K562 (cell line): Measurements from ENCODE around the gene TMOD2. TPM values are rescaled to one million over a fixed set of nuclear protein-coding genes. Genes with fewer than 3 reads are reported as not detected.

Source experiments
- ATAC-seq: fragments of 200-7000 bp; cut with Tn5 transposase; 3 replicates; pipeline ENCODE4 v1.9.1; 2020; ENCODE audit warnings: moderate library complexity
- BruUV-seq: library from RNA; stranded (reverse); fragments of 400-500 nt; replicated peaks from 2 replicates; lab custom pipeline; 2021; lab: Mats Ljungman, UMichigan
- CTCF ChIA-PET: fragments of 300-600 bp; formaldehyde crosslinking; extraction: SDS; loops from one replicate; lab custom pipeline; 2021; ENCODE audit warnings: low intra/inter-chr PET ratio; lab: Yijun Ruan, JAX
- POLR2A ChIA-PET: fragments of 300-600, 350-650 bp; sonication (Branson Sonifier 250); formaldehyde crosslinking; extraction: SDS; loops from one replicate; lab custom pipeline; 2021; ENCODE audit warnings: antibody characterized with exemption, inconsistent platforms; lab: Yijun Ruan, JAX
- DNase-seq, 4 experiments: peaks; one replicate each; pipeline versions ENCODE4 v3.0.0 to v3.0.0-alpha.2; 2011 to 2018; ENCODE audit warnings: low spot score in 3 of 4, mixed read lengths in 3 of 4; ENCODE audit errors: extremely low read depth in 1 of 4
- FAIRE-seq: peaks from 2 replicates; lab custom pipeline; 2011; peaks lifted over from hg19 to GRCh38; lab: Jason Lieb, UNC
- H2AFZ ChIP-seq: 2 replicates; pipeline ENCODE4 v1.6.0; 2011; ENCODE audit warnings: low read depth, low read length, control low read depth, inconsistent platforms
- H3K27ac ChIP-seq: fragments of 200-600 bp; 3 replicates; pipeline ENCODE4 v1.8.0; 2011; ENCODE audit warnings: low read depth, mild to moderate bottlenecking, control low read depth, inconsistent platforms, low read length, moderate library complexity, mixed read lengths; ENCODE audit errors: extremely low read depth
- H3K27me3 ChIP-seq, 2 experiments: fragments of 300-600 bp in 1 of 2; 2 replicates in 1 of 2; 3 replicates in 1 of 2; pipeline versions ENCODE4 v1.6.0 to v1.8.0; 2011; ENCODE audit warnings: inconsistent platforms in 2 of 2, low read length in 2 of 2, mild to moderate bottlenecking in 1 of 2, mixed read lengths in 1 of 2, moderate library complexity in 1 of 2; ENCODE audit not compliant: control insufficient read depth in 2 of 2, insufficient read depth in 2 of 2
- H3K36me3 ChIP-seq: fragments of 300-600 bp; 3 replicates; pipeline ENCODE4 v1.8.0; 2011; ENCODE audit warnings: mild to moderate bottlenecking, low read length, inconsistent platforms; ENCODE audit not compliant: control insufficient read depth, insufficient read depth
- H3K4me1 ChIP-seq, 2 experiments: fragments of 200-600 bp in 1 of 2; replicated peaks in 1 of 2; 2 replicates in 1 of 2; 3 replicates in 1 of 2; pipeline versions ENCODE4 v1.5.1 to v1.8.0; 2011; ENCODE audit warnings: inconsistent platforms in 2 of 2, low read length in 2 of 2, mild to moderate bottlenecking in 1 of 2, mixed read lengths in 1 of 2, moderate library complexity in 1 of 2; ENCODE audit not compliant: control insufficient read depth in 2 of 2, insufficient read depth in 2 of 2
- H3K4me2 ChIP-seq: 2 replicates; pipeline ENCODE4 v1.6.1; 2011; ENCODE audit warnings: low read length, control low read depth, inconsistent platforms, mixed read lengths; ENCODE audit not compliant: insufficient read depth
- H3K4me3 ChIP-seq: fragments of 200-600 bp; sonication (generic), shearing (Covaris generic); 2 replicates; pipeline ENCODE4 v1.5.1; 2016; ENCODE audit warnings: control low read depth, inconsistent platforms
- H3K79me2 ChIP-seq: fragments of 200-600 bp; 3 replicates; pipeline ENCODE4 v1.8.0; 2011; ENCODE audit warnings: low read length, inconsistent platforms; ENCODE audit not compliant: control insufficient read depth, insufficient read depth
- H3K9ac ChIP-seq, 2 experiments: 2 replicates each; pipeline versions ENCODE4 v1.6.0 to v1.6.1; 2011; ENCODE audit warnings: low read depth in 2 of 2, low read length in 2 of 2, control low read depth in 1 of 2, inconsistent platforms in 1 of 2, mild to moderate bottlenecking in 1 of 2, mixed read lengths in 1 of 2; ENCODE audit not compliant: insufficient read depth in 1 of 2
- H3K9me1 ChIP-seq: one replicate; pipeline ENCODE4 v1.6.0; 2011; ENCODE audit warnings: inconsistent platforms, mild to moderate bottlenecking, low read length, moderate library complexity; ENCODE audit not compliant: control insufficient read depth, insufficient read depth
- H3K9me3 ChIP-seq: replicated peaks from 2 replicates; pipeline ENCODE4 v1.5.1; 2011; ENCODE audit warnings: low read depth, low read length, inconsistent platforms; ENCODE audit not compliant: control insufficient read depth, insufficient read depth
- H4K20me1 ChIP-seq: replicated peaks from 2 replicates; pipeline ENCODE4 v1.6.1; 2011; ENCODE audit warnings: low read length, inconsistent platforms, mixed read lengths; ENCODE audit not compliant: control insufficient read depth, insufficient read depth
- ELF2 ChIP-seq: fragments of 250-450 bp; sonication (Bioruptor Pico); IDR thresholded peaks from 2 replicates; pipeline ENCODE4 v1.5.0; 2021; ENCODE audit warnings: mild to moderate bottlenecking
- HDAC8 ChIP-seq: fragments of 450-650 bp; IDR thresholded peaks from 2 replicates; pipeline ENCODE4 v1.6.1; 2016; ENCODE audit warnings: mild to moderate bottlenecking, missing genetic modification characterization, moderate library complexity, missing compliant biosample characterization
- MXI1 ChIP-seq: IDR thresholded peaks from 2 replicates; pipeline ENCODE4 v1.6.1; 2011; ENCODE audit warnings: low read depth, mild to moderate bottlenecking, improper control_type of control experiment, low read length
- POLR3A ChIP-seq: IDR thresholded peaks from 2 replicates; pipeline ENCODE4 v1.6.1; 2011; ENCODE audit warnings: borderline replicate concordance, mild to moderate bottlenecking, moderate library complexity; ENCODE audit not compliant: insufficient read length, insufficient read depth; ENCODE audit errors: extremely low read depth
- POLR3G ChIP-seq: IDR thresholded peaks from 2 replicates; pipeline ENCODE4 v1.6.1; 2011; ENCODE audit not compliant: insufficient read length, insufficient replicate concordance; ENCODE audit errors: extremely low read depth
- SAP30 ChIP-seq: fragments of 200-600 bp; sonication (generic); IDR thresholded peaks from 2 replicates; pipeline ENCODE4 v1.6.1; 2012; ENCODE audit warnings: borderline replicate concordance, low read depth, mild to moderate bottlenecking, moderate library complexity, low read length, control low read depth, inconsistent platforms; ENCODE audit not compliant: insufficient read depth, poor library complexity, severe bottlenecking
- ZFP1 ChIP-seq: fragments of 450-650 bp; formaldehyde crosslinking; IDR thresholded peaks from 2 replicates; pipeline ENCODE4 v1.4.0; 2020; ENCODE audit warnings: mild to moderate bottlenecking, mixed read lengths
- ZNF175 ChIP-seq: fragments of 200-800 bp; sonication (Bioruptor generic); IDR thresholded peaks from 2 replicates; pipeline ENCODE4 v1.6.1; 2016; ENCODE audit warnings: low read depth, mild to moderate bottlenecking, missing genetic modification characterization, missing compliant biosample characterization
- ZNF184 ChIP-seq: sonication (generic); formaldehyde crosslinking; IDR thresholded peaks from 2 replicates; pipeline ENCODE4 v1.5.0; 2020; ENCODE audit warnings: missing genetic modification reagents
- ZNF197 ChIP-seq: fragments of 200-800 bp; sonication (Bioruptor generic); IDR thresholded peaks from 2 replicates; pipeline ENCODE4 v1.6.1; 2016; ENCODE audit warnings: low read depth, missing genetic modification characterization, missing compliant biosample characterization
- WGBS: fragments of 100-300 bp; shearing (Covaris generic); methylation state at CpG from one replicate; pipeline ENCODE4 v1.1.6; 2016; ENCODE audit warnings: low coverage, mixed read lengths; ENCODE audit not compliant: insufficient coverage; ENCODE audit errors: missing lambda C conversion rate; 5-methylcytosine and 5-hydroxymethylcytosine counted together
- in situ Hi-C: fragments of 300-500 bp; cut with MboI; formaldehyde crosslinking; loops from 4 replicates; pipeline ENCODE4 v1.15.0; 2018; ENCODE audit warnings: inconsistent platforms, mixed read lengths
- intact Hi-C: fragments of 100-400 bp; cut with micrococcal nuclease; formaldehyde crosslinking; loops from 2 replicates; pipeline ENCODE4 v1.14.2; 2022
- polyA plus RNA-seq, 8 experiments: library from polyadenylated mRNA; depleted of rRNA in 4 of 8; stranded (reverse) in 5 of 8; unstranded in 3 of 8; fragments of >200 nt; fragmentation: Nextera tagmentation in 2 of 8; fragmentation: Illumina TruSeq in 1 of 8; extraction: Ambion mirVana in 2 of 8; extraction: Trizol in 1 of 8; gene quantifications; 2 replicates each; pipeline versions ENCODE4 v1.2.1 to v1.2.3, GENCODE V29; 2011 to 2014; ENCODE audit warnings: inconsistent platforms in 1 of 8, missing spikeins in 1 of 8
- total RNA-seq, 7 experiments: library from RNA; depleted of rRNA in 6 of 7; stranded (reverse); fragments of >200 nt in 6 of 7; fragmentation: Illumina TruSeq in 2 of 7; extraction: Trizol in 2 of 7; gene quantifications; 2 replicates each; pipeline versions ENCODE4 v1.2.1 to v1.2.3, GENCODE V29; 2011 to 2021; ENCODE audit warnings: low replicate concordance in 1 of 7
- TF ChIP-seq, protein P1 (sequence below): fragments of 250-450 bp; sonication (Bioruptor Pico); IDR thresholded peaks from 2 replicates; pipeline ENCODE4 v1.5.0; 2021; ENCODE audit warnings: mild to moderate bottlenecking, moderate library complexity
- TF ChIP-seq, protein P2 (sequence below), 2 experiments: IDR thresholded peaks; 2 replicates each; pipeline ENCODE4 v1.6.1; 2011; ENCODE audit warnings: borderline replicate concordance in 1 of 2, control low read depth in 1 of 2, low read depth in 1 of 2, low read length in 1 of 2, mild to moderate bottlenecking in 1 of 2, mixed read lengths in 1 of 2, moderate library complexity in 1 of 2; ENCODE audit not compliant: insufficient read depth in 1 of 2, insufficient read length in 1 of 2, poor library complexity in 1 of 2, severe bottlenecking in 1 of 2; ENCODE audit errors: extremely low read depth in 1 of 2

TMOD2 gene
- total and polyA plus RNA-seq, 9 of the 15 experiments (the other 6 are each of a cell fraction or from before 2014, with no cell fraction given): 0.49 to 3.8 (median 3.0) TPM

DNA sequence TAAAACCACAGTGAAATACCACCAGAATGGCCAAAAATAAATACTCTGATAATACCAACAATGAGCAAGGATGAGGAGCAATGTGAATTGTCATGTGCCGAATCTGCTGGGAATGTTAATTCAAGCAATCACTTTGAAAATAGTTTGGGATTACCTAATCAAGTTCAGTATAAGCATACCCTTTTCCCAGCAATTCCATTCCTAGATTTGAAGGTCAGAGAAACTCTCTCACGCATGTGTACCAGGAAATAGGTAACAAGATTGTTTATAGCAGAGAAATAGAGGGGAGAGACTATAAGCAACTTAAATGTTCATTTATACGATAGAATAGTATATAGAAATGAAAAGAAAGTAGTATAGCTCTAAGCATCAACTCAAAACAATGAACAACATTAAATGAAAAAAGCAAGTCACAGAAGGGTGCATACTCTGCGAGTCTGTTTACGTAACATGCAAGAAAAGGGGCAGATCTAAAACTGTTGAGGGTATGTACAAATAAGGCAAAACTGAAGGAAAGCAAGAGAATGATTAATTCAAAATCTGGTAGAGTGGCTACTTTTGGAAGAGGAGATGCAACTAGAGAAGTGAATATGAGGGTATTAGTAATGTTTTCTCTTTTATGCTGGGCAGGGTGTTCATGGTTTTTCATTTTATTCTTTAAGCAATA, 105.5 kb downstream of the TMOD2 start:
- WGBS: 86% methylated on average over 5 of the region's 5 CpGs
- Histone ChIP-seq H3K9ac (no peak overlapping the region), H3K4me1 (no peaks in the 10 kb centered on the region), H3K4me3 (no peak overlapping the region), H3K4me2 (no peak overlapping the region), H3K9me1 (no peaks in the 10 kb centered on the region), H2AFZ (no peak overlapping the region), H3K79me2 (peaks cover 60% of the 10 kb centered on the region), H3K9me3 (no peaks in the 10 kb centered on the region), H3K27me3 (no peaks in the 10 kb centered on the region), H4K20me1 (0 out of 2 replicates have a peak, but pooled peaks cover 3% of the 10 kb centered on the region), H3K36me3 (no peaks in the 10 kb centered on the region; the same call in 2 of the 3 replicates), H3K27ac (no peak overlapping the region)
- ATAC-seq (no peak), DNase-seq (no peak), FAIRE-seq (no peak)
- BruUV-seq: no TSS peak
- ChIA-PET POLR2A (interaction anchor here (0.6 to 5.3 kb wide), 4 partner anchors 10 to 39 kb away, joined by 3 to 30 read pairs (median 3); no protein-coding TSS in a partner anchor), CTCF (no interaction called here)
- TF ChIP-seq, protein P1, sequence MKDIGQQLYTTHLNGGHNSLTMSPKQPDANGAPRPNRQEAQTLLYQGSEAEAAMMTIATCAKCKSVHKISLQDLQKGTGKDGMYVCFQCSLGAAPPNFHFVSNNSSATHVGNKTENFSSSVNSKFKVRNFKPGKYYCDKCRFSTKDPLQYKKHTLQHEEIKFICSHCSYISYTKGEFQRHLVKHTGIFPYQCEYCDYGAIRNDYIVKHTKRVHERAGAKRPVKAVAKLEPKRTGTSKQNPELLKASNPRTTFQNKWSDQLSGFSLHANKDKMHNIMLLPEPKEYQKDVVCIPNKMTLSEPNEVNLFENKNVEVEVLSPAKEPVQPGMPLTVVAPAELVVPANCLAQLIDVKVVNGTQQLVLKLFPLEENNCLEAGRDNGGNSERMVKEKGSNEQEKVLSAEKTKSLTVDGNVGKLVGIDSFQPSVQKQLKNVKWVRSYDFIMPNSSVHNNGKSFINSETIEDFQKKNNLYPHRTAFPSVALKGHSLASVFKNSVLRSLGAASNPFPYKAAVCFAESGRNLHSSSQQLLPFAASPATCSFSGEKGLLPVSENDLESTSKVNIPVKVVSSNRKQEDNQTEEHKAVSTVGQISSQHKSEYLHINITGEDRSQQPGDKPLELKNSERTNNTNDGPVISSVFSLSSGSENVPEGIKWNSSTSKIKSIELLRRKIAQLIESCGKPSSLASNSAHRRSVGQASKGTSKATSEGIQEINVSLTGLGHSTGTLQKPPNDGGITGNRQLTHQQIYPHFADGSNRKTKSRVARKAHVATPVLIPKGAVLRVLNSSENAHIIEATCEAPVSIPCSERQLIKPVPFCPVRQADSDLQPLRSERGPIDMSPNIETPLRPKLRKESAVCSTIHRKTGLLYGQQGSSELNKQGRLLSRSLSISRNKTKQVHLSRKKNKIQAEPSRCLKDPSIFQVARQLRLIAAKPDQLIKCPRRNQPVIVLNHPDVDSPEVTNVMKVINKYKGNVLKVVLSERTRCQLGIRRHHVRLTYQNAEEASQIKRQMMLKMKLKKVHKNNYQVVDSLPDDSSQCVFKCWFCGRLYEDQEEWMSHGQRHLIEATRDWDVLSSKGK (CRISPR knock-in tag): no peak
- TF ChIP-seq ZFP1 (no peak), HDAC8 (tag) (no peak), ELF2 (no peak), ZNF197 (CRISPR knock-in tag) (no peak), POLR3A (no peak), ZNF175 (CRISPR knock-in tag) (no peak), SAP30 (no peak), MXI1 (no peak), POLR3G (no peak), ZNF184 (CRISPR knock-in tag) (no peak)
- TF ChIP-seq, protein P2, sequence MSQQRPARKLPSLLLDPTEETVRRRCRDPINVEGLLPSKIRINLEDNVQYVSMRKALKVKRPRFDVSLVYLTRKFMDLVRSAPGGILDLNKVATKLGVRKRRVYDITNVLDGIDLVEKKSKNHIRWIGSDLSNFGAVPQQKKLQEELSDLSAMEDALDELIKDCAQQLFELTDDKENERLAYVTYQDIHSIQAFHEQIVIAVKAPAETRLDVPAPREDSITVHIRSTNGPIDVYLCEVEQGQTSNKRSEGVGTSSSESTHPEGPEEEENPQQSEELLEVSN (IDR thresholded peaks at IDR 0.05; ENCODE audit: borderline replicate concordance in 1 of 2, extremely low read depth in 1 of 2, insufficient read depth in 1 of 2, insufficient read length in 1 of 2, low read depth in 1 of 2, low read length in 1 of 2, poor library complexity in 1 of 2, severe bottlenecking in 1 of 2): no peak
- in situ Hi-C loops (no loop called here), intact Hi-C loops (no loop called here)
